CD4-positive, alpha-beta T cell (primary cell): ENCODE results near the gene MECR. TPM values are rescaled to one million over a fixed set of nuclear protein-coding genes. Genes with fewer than 3 reads are reported as not detected.

Experiments
- ATAC-seq: fragments of 200-7000 bp; cut with Tn5 transposase; one replicate; pipeline ENCODE4 v1.10.0; 2022; ENCODE audit warnings: mild to moderate bottlenecking; ENCODE audit not compliant: poor library complexity
- CTCF ChIA-PET: fragments of 350-600 bp; sonication (Branson Sonifier 250); formaldehyde crosslinking; loops from one replicate; lab custom pipeline; 2021; ENCODE audit warnings: antibody characterized with exemption, inconsistent platforms; lab: Charles Lee
- POLR2A ChIA-PET: fragments of 350-600 bp; sonication (Branson Sonifier 250); formaldehyde crosslinking; loops from one replicate; lab custom pipeline; 2021; ENCODE audit warnings: antibody characterized with exemption, inconsistent platforms; lab: Charles Lee
- DNase-seq, 14 experiments: peaks; one replicate each; pipeline ENCODE4 v3.0.0-alpha.2; 2013 to 2020; ENCODE audit warnings: mixed read lengths in 2 of 14
- H3K27ac ChIP-seq, 2 donors: one replicate each; pipeline versions ENCODE4 v1.5.1 to v1.7.0; 2013; ENCODE audit warnings: low read length in 2 of 2, low read depth in 1 of 2, mild to moderate bottlenecking in 1 of 2
- H3K27me3 ChIP-seq, 2 experiments: 1 replicate in 1 of 2; 2 replicates in 1 of 2; pipeline versions ENCODE4 v1.6.1 to v1.7.0; 2013; ENCODE audit warnings: low read length in 2 of 2, control low read depth in 1 of 2, mild to moderate bottlenecking in 1 of 2, moderate library complexity in 1 of 2; ENCODE audit not compliant: insufficient read depth in 2 of 2, control insufficient read depth in 1 of 2
- H3K36me3 ChIP-seq: one replicate; pipeline ENCODE4 v1.6.1; 2013; ENCODE audit warnings: low read length, control low read depth; ENCODE audit not compliant: insufficient read depth
- H3K4me1 ChIP-seq: one replicate; pipeline ENCODE4 v1.6.1; 2013; ENCODE audit warnings: low read length, control low read depth; ENCODE audit not compliant: insufficient read depth
- H3K4me3 ChIP-seq: one replicate; pipeline ENCODE4 v1.5.1; 2013; ENCODE audit warnings: mild to moderate bottlenecking, low read length, moderate library complexity
- H3K9me3 ChIP-seq, 2 experiments: 1 replicate in 1 of 2; 2 replicates in 1 of 2; pipeline versions ENCODE4 v1.6.1 to v1.7.0; 2013; ENCODE audit warnings: low read length in 2 of 2, mild to moderate bottlenecking in 2 of 2, control low read depth in 1 of 2, moderate library complexity in 1 of 2; ENCODE audit not compliant: control insufficient read depth in 1 of 2, insufficient read depth in 1 of 2
- H3K27ac Mint-ChIP-seq: one replicate; pipeline ENCODE4 v1.8.0; 2020; ENCODE audit warnings: mixed read lengths
- H3K27me3 Mint-ChIP-seq: one replicate; pipeline ENCODE4 v1.8.0; 2021; ENCODE audit warnings: mixed read lengths
- H3K36me3 Mint-ChIP-seq: one replicate; pipeline ENCODE4 v1.8.0; 2021; ENCODE audit warnings: low read depth, mixed read lengths
- H3K4me1 Mint-ChIP-seq: one replicate; pipeline ENCODE4 v1.8.0; 2021; ENCODE audit warnings: low read depth, mixed read lengths
- H3K4me3 Mint-ChIP-seq: one replicate; pipeline ENCODE4 v1.8.0; 2020; ENCODE audit warnings: mild to moderate bottlenecking, mixed read lengths
- H3K9me3 Mint-ChIP-seq: one replicate; pipeline ENCODE4 v1.8.0; 2020; ENCODE audit warnings: mixed read lengths
- CTCF ChIP-seq: fragments of 200-600 bp; IDR thresholded peaks from one replicate; pipeline ENCODE4 v1.8.0; 2022; ENCODE audit warnings: antibody characterized with exemption, mild to moderate bottlenecking
- intact Hi-C, 2 experiments: fragments of 100-400 bp; cut with DNase I in 1 of 2; cut with micrococcal nuclease in 1 of 2; formaldehyde crosslinking; loops; one replicate each; pipeline versions ENCODE4 v1.15.1 to v1.9.0; 2023 to 2025; cut with DNase I, micrococcal nuclease
- total RNA-seq, 174 experiments: library from RNA in 2 of 174; stranded (reverse) in 2 of 174; gene quantifications; one replicate each; pipeline ENCODE4 v1.2.3 and lab custom pipeline; 2021 to 2026

MECR gene
- total RNA-seq, 2 experiments from 2014 or later: 5.5 to 6.6 TPM

- Histone ChIP-seq H3K4me3 (no peak overlapping the region), H3K27me3 (peaks cover 32 to 40% of the 10 kb centered on the region in 2 experiments), H3K4me1 (peaks cover 14% of the 10 kb centered on the region), H3K27ac (no peak overlapping the region), H3K9me3 (peaks cover 0 to 13% of the 10 kb centered on the region in 2 experiments), H3K36me3 (no peaks in the 10 kb centered on the region)
- no peaks in the 10 kb centered on the region for H3K9me3 Mint-ChIP-seq
- DNase-seq (no peak), ATAC-seq (no peak)
- peak overlapping the region; percentile 11 for H3K4me3 Mint-ChIP-seq
- no peak overlapping the region for H3K27ac Mint-ChIP-seq
- intact Hi-C loops: no loop called here
- peaks cover 40% of the 10 kb centered on the region for H3K27me3 Mint-ChIP-seq
- H3K36me3 Mint-ChIP-seq: no peaks in the 10 kb centered on the region
- ChIA-PET CTCF (no interaction called here), POLR2A (interaction anchor here (1.7 kb wide), 1 partner anchor 27 kb away, joined by 4 read pairs; the partner anchor contains the start of gene MECR)
- peaks cover 4% of the 10 kb centered on the region for H3K4me1 Mint-ChIP-seq
- TF ChIP-seq CTCF: no peak
These were observed 27.6 kb upstream of the MECR start for GRCh38 chr1:29258189-29258975.

GRCh38 chr1:29256979-29257804 lies 26.5 kb upstream of the MECR start:
- intact Hi-C loops: no loop called here
- POLR2A ChIA-PET: no interaction called here
- Histone ChIP-seq H3K27me3 (peaks cover 32 to 35% of the 10 kb centered on the region in 2 experiments), H3K9me3 (peaks cover 0 to 13% of the 10 kb centered on the region in 2 experiments), H3K4me1 (peaks cover 14% of the 10 kb centered on the region), H3K36me3 (no peaks in the 10 kb centered on the region), H3K27ac (no peak overlapping the region), H3K4me3 (no peak overlapping the region)
- no peak for ATAC-seq
- CTCF ChIA-PET: no interaction called here
- H3K9me3 Mint-ChIP-seq: no peaks in the 10 kb centered on the region
- no peak for DNase-seq
- TF ChIP-seq CTCF: no peak
- no peak overlapping the region for H3K4me3 Mint-ChIP-seq
- no peaks in the 10 kb centered on the region for H3K36me3 Mint-ChIP-seq
- H3K27me3 Mint-ChIP-seq: peaks cover 33% of the 10 kb centered on the region
- H3K27ac Mint-ChIP-seq: no peak overlapping the region
- H3K4me1 Mint-ChIP-seq: peaks cover 4% of the 10 kb centered on the region

GRCh38 chr1:29256394-29256793 lies 25.7 kb upstream of the MECR start:
- H3K36me3 ChIP-seq: no peaks in the 10 kb centered on the region
- Mint-ChIP-seq H3K27me3 (peaks cover 25% of the 10 kb centered on the region), H3K4me3 (no peak overlapping the region), H3K36me3 (no peaks in the 10 kb centered on the region), H3K9me3 (no peaks in the 10 kb centered on the region), H3K4me1 (peaks cover 4% of the 10 kb centered on the region), H3K27ac (no peak overlapping the region)
- peaks cover 0 to 13% of the 10 kb centered on the region in 2 experiments for H3K9me3 ChIP-seq
- no peak for TF ChIP-seq CTCF
- CTCF ChIA-PET: no interaction called here
- POLR2A ChIA-PET: no interaction called here
- peaks cover 29 to 30% of the 10 kb centered on the region in 2 experiments for H3K27me3 ChIP-seq
- H3K27ac ChIP-seq: no peak overlapping the region
- no peak for ATAC-seq
- no peak for DNase-seq
- peaks cover 14% of the 10 kb centered on the region for H3K4me1 ChIP-seq
- H3K4me3 ChIP-seq: no peak overlapping the region
- intact Hi-C loops: no loop called here
